GM12878 (cell line): ENCODE measurements around the gene RRAS.

Experiments used
- ATF7 ChIP-seq: fragments of 450-650 bp; IDR thresholded peaks from 2 replicates; pipeline ENCODE4 v1.6.1; 2016; ENCODE audit warnings: low read depth, mild to moderate bottlenecking
- CHD2 ChIP-seq: IDR thresholded peaks from 2 replicates; pipeline ENCODE4 v1.6.1; 2011; ENCODE audit warnings: low read depth, low read length, improper control_type of control experiment, borderline replicate concordance
- FOXK2 ChIP-seq: fragments of 450-650 bp; IDR thresholded peaks from 2 replicates; pipeline ENCODE4 v1.6.1; 2017; ENCODE audit warnings: mild to moderate bottlenecking, moderate library complexity
- NRF1 ChIP-seq: conservative IDR thresholded peaks from 2 replicates; pipeline ENCODE4 v1.6.1; 2011; ENCODE audit warnings: mild to moderate bottlenecking, low read depth, low read length, improper control_type of control experiment
- SMC3 ChIP-seq: IDR thresholded peaks from 2 replicates; pipeline ENCODE4 v1.6.1; 2011; ENCODE audit warnings: low read length, improper control_type of control experiment, borderline replicate concordance
- TARDBP ChIP-seq: IDR thresholded peaks from 2 replicates; pipeline ENCODE4 v1.6.1; 2016; ENCODE audit warnings: borderline replicate concordance
- TF ChIP-seq, protein P1 (sequence below), 3 experiments: IDR thresholded peaks in 2 of 3; conservative IDR thresholded peaks in 1 of 3; 2 replicates each; pipeline ENCODE4 v1.5.1; 2011; ENCODE audit warnings: low read depth in 3 of 3, low read length in 3 of 3, mild to moderate bottlenecking in 3 of 3, control low read depth in 2 of 3, moderate library complexity in 2 of 3, inconsistent platforms in 1 of 3, mixed read lengths in 1 of 3; ENCODE audit not compliant: control insufficient read depth in 2 of 3, insufficient read depth in 1 of 3; ENCODE audit errors: extremely low read depth in 1 of 3
- TF ChIP-seq, protein P2 (sequence below): fragments of 450-650 bp; IDR thresholded peaks from 2 replicates; pipeline ENCODE4 v1.6.1; 2018; ENCODE audit warnings: borderline replicate concordance, mild to moderate bottlenecking; ENCODE audit not compliant: partially characterized antibody
- TF ChIP-seq, protein P3 (sequence below): fragments of 450-650 bp; IDR thresholded peaks from 2 replicates; pipeline ENCODE4 v1.6.1; 2016; ENCODE audit warnings: mild to moderate bottlenecking
- TF ChIP-seq, protein P4 (sequence below): fragments of 450-650 bp; IDR thresholded peaks from 2 replicates; pipeline ENCODE4 v1.6.1; 2017; ENCODE audit warnings: antibody characterized with exemption, mild to moderate bottlenecking, moderate library complexity

DNA sequence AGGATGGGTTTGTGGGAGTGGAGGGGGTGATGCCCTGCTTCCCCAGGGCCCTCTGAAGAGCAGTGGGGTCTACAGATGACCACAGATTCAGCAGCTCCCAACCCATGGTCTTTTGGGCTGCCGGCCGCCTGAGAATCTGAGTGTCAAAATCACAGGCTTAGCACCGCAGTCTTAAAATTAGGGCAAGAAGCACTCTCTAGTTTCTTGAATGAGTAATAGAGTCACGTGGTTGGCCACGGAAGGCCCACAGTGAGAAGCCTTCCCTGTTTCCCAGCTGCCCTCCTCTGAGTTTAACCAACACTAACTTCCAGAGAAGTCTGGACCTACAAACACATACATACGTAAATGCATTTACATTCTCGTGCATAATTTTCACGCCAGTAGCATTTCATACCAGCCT, 42.3 kb upstream of the RRAS start:
- no peak for TF ChIP-seq CHD2
- no peak for TF ChIP-seq ATF7
- TF ChIP-seq, protein P1, sequence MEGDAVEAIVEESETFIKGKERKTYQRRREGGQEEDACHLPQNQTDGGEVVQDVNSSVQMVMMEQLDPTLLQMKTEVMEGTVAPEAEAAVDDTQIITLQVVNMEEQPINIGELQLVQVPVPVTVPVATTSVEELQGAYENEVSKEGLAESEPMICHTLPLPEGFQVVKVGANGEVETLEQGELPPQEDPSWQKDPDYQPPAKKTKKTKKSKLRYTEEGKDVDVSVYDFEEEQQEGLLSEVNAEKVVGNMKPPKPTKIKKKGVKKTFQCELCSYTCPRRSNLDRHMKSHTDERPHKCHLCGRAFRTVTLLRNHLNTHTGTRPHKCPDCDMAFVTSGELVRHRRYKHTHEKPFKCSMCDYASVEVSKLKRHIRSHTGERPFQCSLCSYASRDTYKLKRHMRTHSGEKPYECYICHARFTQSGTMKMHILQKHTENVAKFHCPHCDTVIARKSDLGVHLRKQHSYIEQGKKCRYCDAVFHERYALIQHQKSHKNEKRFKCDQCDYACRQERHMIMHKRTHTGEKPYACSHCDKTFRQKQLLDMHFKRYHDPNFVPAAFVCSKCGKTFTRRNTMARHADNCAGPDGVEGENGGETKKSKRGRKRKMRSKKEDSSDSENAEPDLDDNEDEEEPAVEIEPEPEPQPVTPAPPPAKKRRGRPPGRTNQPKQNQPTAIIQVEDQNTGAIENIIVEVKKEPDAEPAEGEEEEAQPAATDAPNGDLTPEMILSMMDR (IDR thresholded peaks at IDR 0.05 in 2 of 3, conservative IDR thresholded peaks at IDR 0.05 in 1 of 3; ENCODE audit: control insufficient read depth in 2 of 3, extremely low read depth in 1 of 3, insufficient read depth in 1 of 3, low read depth in 3 of 3, low read length in 3 of 3) = no peak
- TF ChIP-seq, protein P2, sequence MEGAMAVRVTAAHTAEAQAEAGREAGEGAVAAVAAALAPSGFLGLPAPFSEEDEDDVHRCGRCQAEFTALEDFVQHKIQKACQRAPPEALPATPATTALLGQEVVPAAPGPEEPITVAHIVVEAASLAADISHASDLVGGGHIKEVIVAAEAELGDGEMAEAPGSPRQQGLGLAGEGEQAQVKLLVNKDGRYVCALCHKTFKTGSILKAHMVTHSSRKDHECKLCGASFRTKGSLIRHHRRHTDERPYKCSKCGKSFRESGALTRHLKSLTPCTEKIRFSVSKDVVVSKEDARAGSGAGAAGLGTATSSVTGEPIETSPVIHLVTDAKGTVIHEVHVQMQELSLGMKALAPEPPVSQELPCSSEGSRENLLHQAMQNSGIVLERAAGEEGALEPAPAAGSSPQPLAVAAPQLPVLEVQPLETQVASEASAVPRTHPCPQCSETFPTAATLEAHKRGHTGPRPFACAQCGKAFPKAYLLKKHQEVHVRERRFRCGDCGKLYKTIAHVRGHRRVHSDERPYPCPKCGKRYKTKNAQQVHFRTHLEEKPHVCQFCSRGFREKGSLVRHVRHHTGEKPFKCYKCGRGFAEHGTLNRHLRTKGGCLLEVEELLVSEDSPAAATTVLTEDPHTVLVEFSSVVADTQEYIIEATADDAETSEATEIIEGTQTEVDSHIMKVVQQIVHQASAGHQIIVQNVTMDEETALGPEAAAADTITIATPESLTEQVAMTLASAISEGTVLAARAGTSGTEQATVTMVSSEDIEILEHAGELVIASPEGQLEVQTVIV = no peak
- TF ChIP-seq SMC3 = no peak
- no peak for TF ChIP-seq TARDBP
- no peak for TF ChIP-seq FOXK2
- no peak for TF ChIP-seq NRF1
- TF ChIP-seq, protein P3, sequence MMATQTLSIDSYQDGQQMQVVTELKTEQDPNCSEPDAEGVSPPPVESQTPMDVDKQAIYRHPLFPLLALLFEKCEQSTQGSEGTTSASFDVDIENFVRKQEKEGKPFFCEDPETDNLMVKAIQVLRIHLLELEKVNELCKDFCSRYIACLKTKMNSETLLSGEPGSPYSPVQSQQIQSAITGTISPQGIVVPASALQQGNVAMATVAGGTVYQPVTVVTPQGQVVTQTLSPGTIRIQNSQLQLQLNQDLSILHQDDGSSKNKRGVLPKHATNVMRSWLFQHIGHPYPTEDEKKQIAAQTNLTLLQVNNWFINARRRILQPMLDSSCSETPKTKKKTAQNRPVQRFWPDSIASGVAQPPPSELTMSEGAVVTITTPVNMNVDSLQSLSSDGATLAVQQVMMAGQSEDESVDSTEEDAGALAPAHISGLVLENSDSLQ = no peak
- TF ChIP-seq, protein P4, sequence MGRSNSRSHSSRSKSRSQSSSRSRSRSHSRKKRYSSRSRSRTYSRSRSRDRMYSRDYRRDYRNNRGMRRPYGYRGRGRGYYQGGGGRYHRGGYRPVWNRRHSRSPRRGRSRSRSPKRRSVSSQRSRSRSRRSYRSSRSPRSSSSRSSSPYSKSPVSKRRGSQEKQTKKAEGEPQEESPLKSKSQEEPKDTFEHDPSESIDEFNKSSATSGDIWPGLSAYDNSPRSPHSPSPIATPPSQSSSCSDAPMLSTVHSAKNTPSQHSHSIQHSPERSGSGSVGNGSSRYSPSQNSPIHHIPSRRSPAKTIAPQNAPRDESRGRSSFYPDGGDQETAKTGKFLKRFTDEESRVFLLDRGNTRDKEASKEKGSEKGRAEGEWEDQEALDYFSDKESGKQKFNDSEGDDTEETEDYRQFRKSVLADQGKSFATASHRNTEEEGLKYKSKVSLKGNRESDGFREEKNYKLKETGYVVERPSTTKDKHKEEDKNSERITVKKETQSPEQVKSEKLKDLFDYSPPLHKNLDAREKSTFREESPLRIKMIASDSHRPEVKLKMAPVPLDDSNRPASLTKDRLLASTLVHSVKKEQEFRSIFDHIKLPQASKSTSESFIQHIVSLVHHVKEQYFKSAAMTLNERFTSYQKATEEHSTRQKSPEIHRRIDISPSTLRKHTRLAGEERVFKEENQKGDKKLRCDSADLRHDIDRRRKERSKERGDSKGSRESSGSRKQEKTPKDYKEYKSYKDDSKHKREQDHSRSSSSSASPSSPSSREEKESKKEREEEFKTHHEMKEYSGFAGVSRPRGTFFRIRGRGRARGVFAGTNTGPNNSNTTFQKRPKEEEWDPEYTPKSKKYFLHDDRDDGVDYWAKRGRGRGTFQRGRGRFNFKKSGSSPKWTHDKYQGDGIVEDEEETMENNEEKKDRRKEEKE = no peak
